A673 (cell line): ENCODE results near the gene DGCR8.

Experiments used
- CTCF ChIP-seq: fragments of 300-800, 200-600 bp; sonication (generic); conservative IDR thresholded peaks from 2 replicates; pipeline ENCODE4 v1.5.1; 2017; ENCODE audit warnings: low read depth, mild to moderate bottlenecking, antibody characterized with exemption, low read length, moderate library complexity, mixed read lengths
- EZH2 ChIP-seq: fragments of 200-600 bp; sonication (generic); IDR thresholded peaks from 2 replicates; pipeline ENCODE4 v1.6.1; 2017; ENCODE audit warnings: borderline replicate concordance, low read depth, mild to moderate bottlenecking, mixed read lengths, antibody characterized with exemption, low read length; ENCODE audit not compliant: poor library complexity, severe bottlenecking

GRCh38 chr22:20143883-20144665 is 64.0 kb downstream of the DGCR8 start:
- TF ChIP-seq CTCF: no peak
- no peak for TF ChIP-seq EZH2
